ENCODE results near the gene RILP.
A peak's percentile ranks its signal among the peaks of the same experiment; 100 is the strongest.

Gene RILP

GRCh38 chr17:1650731-1651558, 1.3 kb upstream of the RILP start:
- TF ChIP-seq CTCF (IDR thresholded peaks at IDR 0.05; ENCODE audit: low read depth, low read length) (no peak), EZH2phosphoT487 (IDR thresholded peaks at IDR 0.05; ENCODE audit: low read depth) (no peak)
- Histone ChIP-seq H2AFZ (ENCODE audit: low read depth, low read length) (no peak overlapping the region), H3K4me2 (ENCODE audit: low read length) (no peak overlapping the region), H3K4me1 (ENCODE audit: low read length) (peaks cover 22% of the 10 kb centered on the region), H3K27me3 (ENCODE audit: low read depth, low read length) (no peaks in the 10 kb centered on the region), H3K79me2 (ENCODE audit: low read length) (no peaks in the 10 kb centered on the region), H3K9me3 (ENCODE audit: insufficient read depth, low read length) (no peaks in the 10 kb centered on the region), H3K27ac (ENCODE audit: low read length) (peak overlapping the region; percentile 28), H3K4me3 (ENCODE audit: low read length) (no peak overlapping the region), H4K20me1 (ENCODE audit: insufficient read depth, low read length) (peaks cover 14% of the 10 kb centered on the region; the same call in 1 of the 2 replicates), H3K9ac (ENCODE audit: low read length) (no peak overlapping the region), H3K36me3 (replicated peaks; ENCODE audit: low read depth, low read length) (peaks cover 30% of the 10 kb centered on the region)

- H3K4me3 ChIP-seq (ENCODE audit: low read length) = peak overlapping the region; percentile 86
- H4K20me1 ChIP-seq (ENCODE audit: insufficient read depth, low read length) = peaks cover 14% of the 10 kb centered on the region; the same call in 1 of the 2 replicates
- TF ChIP-seq CTCF (IDR thresholded peaks at IDR 0.05; ENCODE audit: low read depth, low read length) = peak; percentile 7
- TF ChIP-seq EZH2phosphoT487 (IDR thresholded peaks at IDR 0.05; ENCODE audit: low read depth) = no peak
- peaks cover 32% of the 10 kb centered on the region for H3K4me1 ChIP-seq (ENCODE audit: low read length)
- no peaks in the 10 kb centered on the region for H3K79me2 ChIP-seq (ENCODE audit: low read length)
- H3K9me3 ChIP-seq (ENCODE audit: insufficient read depth, low read length) = no peaks in the 10 kb centered on the region
- peak overlapping the region; percentile 50 for H3K9ac ChIP-seq (ENCODE audit: low read length)
- H3K27ac ChIP-seq (ENCODE audit: low read length) = no peak overlapping the region; the same call in 1 of the 2 replicates
- H3K27me3 ChIP-seq (ENCODE audit: low read depth, low read length) = no peaks in the 10 kb centered on the region
- H3K4me2 ChIP-seq (ENCODE audit: low read length) = peak overlapping the region; percentile 92
- H2AFZ ChIP-seq (ENCODE audit: low read depth, low read length) = no peak overlapping the region
- H3K36me3 ChIP-seq (replicated peaks; ENCODE audit: low read depth, low read length) = peaks cover 23% of the 10 kb centered on the region
These were observed 463 bp downstream of the RILP start for GRCh38 chr17:1648963-1649843.

- Histone ChIP-seq H3K9ac (ENCODE audit: low read length) (peak overlapping the region; percentile 42), H3K36me3 (replicated peaks; ENCODE audit: low read depth, low read length) (peaks cover 15% of the 10 kb centered on the region), H3K9me3 (ENCODE audit: insufficient read depth, low read length) (no peaks in the 10 kb centered on the region), H3K4me2 (ENCODE audit: low read length) (peak overlapping the region; percentile 72), H2AFZ (ENCODE audit: low read depth, low read length) (no peak overlapping the region; the same call in 1 of the 2 replicates), H4K20me1 (ENCODE audit: insufficient read depth, low read length) (peaks cover 14% of the 10 kb centered on the region; the same call in 1 of the 2 replicates), H3K27ac (ENCODE audit: low read length) (no peak overlapping the region), H3K27me3 (ENCODE audit: low read depth, low read length) (no peaks in the 10 kb centered on the region), H3K79me2 (ENCODE audit: low read length) (no peaks in the 10 kb centered on the region), H3K4me1 (ENCODE audit: low read length) (peaks cover 36% of the 10 kb centered on the region), H3K4me3 (ENCODE audit: low read length) (peak overlapping the region; percentile 67)
- peak; percentile 61; the same call in 1 of the 2 replicates for TF ChIP-seq CTCF (IDR thresholded peaks at IDR 0.05; ENCODE audit: low read depth, low read length)
- TF ChIP-seq EZH2phosphoT487 (IDR thresholded peaks at IDR 0.05; ENCODE audit: low read depth) = no peak
These were observed 1.3 kb downstream of the RILP start for GRCh38 chr17:1648173-1648962.
